ENCODE measurements around the gene INPP4A. TPM values are rescaled to one million over a fixed set of nuclear protein-coding genes. Genes with fewer than 3 reads are reported as not detected.
A peak's percentile ranks its signal among the peaks of the same experiment; 100 is the strongest.

INPP4A gene
- total RNA-seq, 1 donor from 2014 or later: 32.4 TPM

DNA sequence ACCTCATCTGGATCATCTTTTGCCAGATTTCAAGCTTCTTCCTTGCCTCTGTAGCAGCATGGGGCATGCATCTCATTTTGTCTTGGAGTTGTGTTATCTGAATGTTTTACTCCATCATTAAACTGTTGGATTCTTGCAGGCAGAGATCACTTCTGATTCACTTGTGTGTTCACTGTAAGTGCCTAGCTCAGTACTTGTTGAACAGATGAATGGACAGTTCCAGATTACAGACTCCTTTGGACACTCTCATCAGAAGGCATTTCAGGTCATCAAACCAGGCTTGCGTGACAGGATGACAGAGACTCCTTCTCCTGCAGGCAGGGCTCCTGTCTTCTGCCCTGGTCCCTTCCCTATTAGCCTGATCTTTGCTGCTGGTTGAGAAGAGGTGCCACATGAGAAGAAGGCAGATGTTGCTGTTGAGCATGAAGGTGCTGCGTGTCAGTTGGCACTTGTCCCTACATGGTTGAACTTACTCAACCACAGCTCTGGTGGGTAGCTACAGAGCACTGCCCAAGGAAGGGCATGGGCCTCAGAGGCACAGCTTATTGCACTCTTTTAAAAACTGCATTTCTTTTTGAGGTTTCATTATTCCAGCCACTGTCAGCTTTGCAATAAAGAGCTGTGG is 58.9 kb downstream of the INPP4A start:
- H3K9me3 Mint-ChIP-seq: peaks cover 4% of the 10 kb centered on the region
- H3K36me3 Mint-ChIP-seq (ENCODE audit: low read depth): peaks cover 6% of the 10 kb centered on the region
- no peak for DNase-seq (ENCODE audit: low read depth, low spot score)
- no peak overlapping the region for H3K4me3 Mint-ChIP-seq
- H3K27ac Mint-ChIP-seq (ENCODE audit: unreplicated experiment): peak overlapping the region; percentile 97
- H3K27me3 Mint-ChIP-seq (ENCODE audit: low read depth): no peaks in the 10 kb centered on the region
- TF ChIP-seq, protein P1, sequence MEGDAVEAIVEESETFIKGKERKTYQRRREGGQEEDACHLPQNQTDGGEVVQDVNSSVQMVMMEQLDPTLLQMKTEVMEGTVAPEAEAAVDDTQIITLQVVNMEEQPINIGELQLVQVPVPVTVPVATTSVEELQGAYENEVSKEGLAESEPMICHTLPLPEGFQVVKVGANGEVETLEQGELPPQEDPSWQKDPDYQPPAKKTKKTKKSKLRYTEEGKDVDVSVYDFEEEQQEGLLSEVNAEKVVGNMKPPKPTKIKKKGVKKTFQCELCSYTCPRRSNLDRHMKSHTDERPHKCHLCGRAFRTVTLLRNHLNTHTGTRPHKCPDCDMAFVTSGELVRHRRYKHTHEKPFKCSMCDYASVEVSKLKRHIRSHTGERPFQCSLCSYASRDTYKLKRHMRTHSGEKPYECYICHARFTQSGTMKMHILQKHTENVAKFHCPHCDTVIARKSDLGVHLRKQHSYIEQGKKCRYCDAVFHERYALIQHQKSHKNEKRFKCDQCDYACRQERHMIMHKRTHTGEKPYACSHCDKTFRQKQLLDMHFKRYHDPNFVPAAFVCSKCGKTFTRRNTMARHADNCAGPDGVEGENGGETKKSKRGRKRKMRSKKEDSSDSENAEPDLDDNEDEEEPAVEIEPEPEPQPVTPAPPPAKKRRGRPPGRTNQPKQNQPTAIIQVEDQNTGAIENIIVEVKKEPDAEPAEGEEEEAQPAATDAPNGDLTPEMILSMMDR (conservative IDR thresholded peaks at IDR 0.05): no peak
- peaks cover 65% of the 10 kb centered on the region for H3K4me1 Mint-ChIP-seq

GRCh38 chr2:98504381-98505109 is 59.9 kb downstream of the INPP4A start:
- no peak for DNase-seq (ENCODE audit: low read depth, low spot score)
- H3K9me3 Mint-ChIP-seq: peaks cover 4% of the 10 kb centered on the region
- no peaks in the 10 kb centered on the region for H3K27me3 Mint-ChIP-seq (ENCODE audit: low read depth)
- no peak overlapping the region for H3K4me3 Mint-ChIP-seq
- peaks cover 68% of the 10 kb centered on the region for H3K4me1 Mint-ChIP-seq
- TF ChIP-seq, protein P1 (conservative IDR thresholded peaks at IDR 0.05): no peak
- H3K27ac Mint-ChIP-seq (ENCODE audit: unreplicated experiment): no peak overlapping the region
- H3K36me3 Mint-ChIP-seq (ENCODE audit: low read depth): peaks cover 3% of the 10 kb centered on the region

GRCh38 chr2:98505311-98505808 is 60.7 kb downstream of the INPP4A start:
- Mint-ChIP-seq H3K27me3 (ENCODE audit: low read depth) (no peaks in the 10 kb centered on the region), H3K27ac (ENCODE audit: unreplicated experiment) (no peak overlapping the region), H3K36me3 (ENCODE audit: low read depth) (peaks cover 2% of the 10 kb centered on the region), H3K4me3 (no peak overlapping the region), H3K9me3 (peaks cover 4% of the 10 kb centered on the region), H3K4me1 (peaks cover 64% of the 10 kb centered on the region)
- DNase-seq (ENCODE audit: low read depth, low spot score): no peak
- TF ChIP-seq, protein P1 (conservative IDR thresholded peaks at IDR 0.05): no peak

DNA sequence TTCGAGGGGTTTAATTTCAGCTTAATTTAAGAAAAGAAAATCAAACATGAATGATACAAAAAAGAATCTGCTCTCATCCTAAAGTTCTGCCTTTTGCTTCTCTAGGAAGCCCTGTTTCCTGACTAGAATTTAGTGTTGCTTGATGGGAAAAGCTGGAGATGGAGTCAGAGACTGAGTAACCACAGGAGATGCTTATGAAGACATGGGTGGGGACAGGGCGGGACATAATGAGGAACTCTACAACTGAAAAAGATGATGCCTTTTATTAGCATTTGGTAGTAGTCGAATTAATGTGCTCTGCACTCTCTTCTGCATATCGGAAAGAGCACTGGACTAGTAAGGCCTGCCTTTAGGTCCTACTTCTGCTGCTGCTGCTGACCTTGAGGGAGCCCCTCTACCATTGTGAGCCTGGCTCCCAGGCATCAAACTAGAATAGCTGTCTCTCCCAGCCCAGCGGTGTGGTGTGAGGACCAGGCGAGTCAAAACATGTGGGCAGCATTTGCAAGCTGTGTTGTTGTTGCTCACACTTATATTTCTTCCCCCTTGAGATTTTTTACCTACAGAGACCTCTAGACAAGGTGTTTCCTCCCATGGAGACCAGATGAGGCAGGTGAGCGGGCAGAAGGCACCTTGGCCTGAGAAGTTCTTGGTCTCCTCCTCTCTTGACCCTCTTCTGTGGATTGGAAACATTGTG is 61.5 kb downstream of the INPP4A start:
- DNase-seq (ENCODE audit: low read depth, low spot score): no peak
- Mint-ChIP-seq H3K4me1 (peaks cover 62% of the 10 kb centered on the region), H3K9me3 (peaks cover 4% of the 10 kb centered on the region), H3K27me3 (ENCODE audit: low read depth) (no peaks in the 10 kb centered on the region), H3K27ac (ENCODE audit: unreplicated experiment) (peak overlapping the region; percentile 75), H3K36me3 (ENCODE audit: low read depth) (no peaks in the 10 kb centered on the region), H3K4me3 (no peak overlapping the region)
- TF ChIP-seq, protein P1 (conservative IDR thresholded peaks at IDR 0.05): no peak

GRCh38 chr2:98506881-98507280 is 62.2 kb downstream of the INPP4A start:
- TF ChIP-seq, protein P1 (conservative IDR thresholded peaks at IDR 0.05): no peak
- Mint-ChIP-seq H3K9me3 (peaks cover 4% of the 10 kb centered on the region), H3K4me3 (no peak overlapping the region), H3K27ac (ENCODE audit: unreplicated experiment) (no peak overlapping the region), H3K4me1 (peaks cover 59% of the 10 kb centered on the region), H3K36me3 (ENCODE audit: low read depth) (no peaks in the 10 kb centered on the region), H3K27me3 (ENCODE audit: low read depth) (no peaks in the 10 kb centered on the region)
- DNase-seq (ENCODE audit: low read depth, low spot score): no peak

All from neural crest cell (in vitro differentiated cells).